ENCODE data around the gene PFKFB3.

The PFKFB3 gene

DNA sequence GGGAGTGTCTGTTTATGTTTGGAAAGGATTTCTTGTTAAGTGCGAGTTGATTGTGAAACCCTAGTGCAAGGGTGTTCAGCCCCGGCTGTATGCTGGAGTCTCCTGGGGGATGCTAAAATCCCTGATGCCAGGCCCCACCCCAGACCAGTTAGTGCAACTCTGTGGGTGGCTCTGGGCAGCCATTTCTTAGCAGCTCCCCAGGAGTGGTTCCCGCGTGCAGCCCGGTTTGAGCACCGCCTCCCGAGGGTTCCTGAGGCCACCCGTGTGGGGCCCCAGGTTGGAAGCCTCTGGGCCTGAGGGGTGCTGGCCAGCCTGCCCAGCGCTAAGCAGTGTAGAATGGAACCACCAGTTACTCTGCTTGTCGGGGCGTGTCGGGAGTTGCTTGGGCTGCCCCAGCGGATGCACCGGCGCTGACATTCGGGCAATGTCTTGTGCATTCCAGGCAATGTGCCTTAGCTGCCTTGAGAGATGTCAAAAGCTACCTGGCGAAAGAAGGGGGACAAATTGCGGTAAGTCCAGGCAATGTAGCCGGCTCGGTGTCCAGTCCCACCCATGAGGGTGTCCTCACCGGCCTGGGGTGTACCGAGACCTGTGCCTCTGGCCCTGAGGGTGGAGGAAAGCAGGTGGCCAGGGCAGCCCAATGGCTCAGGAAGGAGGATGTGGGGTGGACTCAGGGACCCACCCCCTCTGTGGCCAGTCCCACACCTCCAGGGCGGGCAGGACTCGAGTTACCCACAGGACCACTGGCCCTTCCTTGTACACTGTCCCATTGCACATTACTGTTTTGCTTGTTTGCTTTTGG, 13.2 kb downstream of the PFKFB3 start:
- TF ChIP-seq YY1 (IDR thresholded peaks at IDR 0.05; ENCODE audit: low read depth), result no peak
- no peak for TF ChIP-seq EGR1 (IDR thresholded peaks at IDR 0.05)
- TF ChIP-seq ZBTB7A (IDR thresholded peaks at IDR 0.05; ENCODE audit: low read depth), result no peak
- TF ChIP-seq, protein P1, sequence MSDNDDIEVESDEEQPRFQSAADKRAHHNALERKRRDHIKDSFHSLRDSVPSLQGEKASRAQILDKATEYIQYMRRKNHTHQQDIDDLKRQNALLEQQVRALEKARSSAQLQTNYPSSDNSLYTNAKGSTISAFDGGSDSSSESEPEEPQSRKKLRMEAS (IDR thresholded peaks at IDR 0.05), result no peak
- no peak for TF ChIP-seq NFIC (IDR thresholded peaks at IDR 0.05)
- no peak for TF ChIP-seq RAD21 (IDR thresholded peaks at IDR 0.05; ENCODE audit: low read depth)
- TF ChIP-seq, protein P2, sequence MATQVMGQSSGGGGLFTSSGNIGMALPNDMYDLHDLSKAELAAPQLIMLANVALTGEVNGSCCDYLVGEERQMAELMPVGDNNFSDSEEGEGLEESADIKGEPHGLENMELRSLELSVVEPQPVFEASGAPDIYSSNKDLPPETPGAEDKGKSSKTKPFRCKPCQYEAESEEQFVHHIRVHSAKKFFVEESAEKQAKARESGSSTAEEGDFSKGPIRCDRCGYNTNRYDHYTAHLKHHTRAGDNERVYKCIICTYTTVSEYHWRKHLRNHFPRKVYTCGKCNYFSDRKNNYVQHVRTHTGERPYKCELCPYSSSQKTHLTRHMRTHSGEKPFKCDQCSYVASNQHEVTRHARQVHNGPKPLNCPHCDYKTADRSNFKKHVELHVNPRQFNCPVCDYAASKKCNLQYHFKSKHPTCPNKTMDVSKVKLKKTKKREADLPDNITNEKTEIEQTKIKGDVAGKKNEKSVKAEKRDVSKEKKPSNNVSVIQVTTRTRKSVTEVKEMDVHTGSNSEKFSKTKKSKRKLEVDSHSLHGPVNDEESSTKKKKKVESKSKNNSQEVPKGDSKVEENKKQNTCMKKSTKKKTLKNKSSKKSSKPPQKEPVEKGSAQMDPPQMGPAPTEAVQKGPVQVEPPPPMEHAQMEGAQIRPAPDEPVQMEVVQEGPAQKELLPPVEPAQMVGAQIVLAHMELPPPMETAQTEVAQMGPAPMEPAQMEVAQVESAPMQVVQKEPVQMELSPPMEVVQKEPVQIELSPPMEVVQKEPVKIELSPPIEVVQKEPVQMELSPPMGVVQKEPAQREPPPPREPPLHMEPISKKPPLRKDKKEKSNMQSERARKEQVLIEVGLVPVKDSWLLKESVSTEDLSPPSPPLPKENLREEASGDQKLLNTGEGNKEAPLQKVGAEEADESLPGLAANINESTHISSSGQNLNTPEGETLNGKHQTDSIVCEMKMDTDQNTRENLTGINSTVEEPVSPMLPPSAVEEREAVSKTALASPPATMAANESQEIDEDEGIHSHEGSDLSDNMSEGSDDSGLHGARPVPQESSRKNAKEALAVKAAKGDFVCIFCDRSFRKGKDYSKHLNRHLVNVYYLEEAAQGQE (IDR thresholded peaks at IDR 0.05; ENCODE audit: low read depth), result no peak
- TF ChIP-seq EP300 (IDR thresholded peaks at IDR 0.05; ENCODE audit: borderline replicate concordance), result no peak

DNA sequence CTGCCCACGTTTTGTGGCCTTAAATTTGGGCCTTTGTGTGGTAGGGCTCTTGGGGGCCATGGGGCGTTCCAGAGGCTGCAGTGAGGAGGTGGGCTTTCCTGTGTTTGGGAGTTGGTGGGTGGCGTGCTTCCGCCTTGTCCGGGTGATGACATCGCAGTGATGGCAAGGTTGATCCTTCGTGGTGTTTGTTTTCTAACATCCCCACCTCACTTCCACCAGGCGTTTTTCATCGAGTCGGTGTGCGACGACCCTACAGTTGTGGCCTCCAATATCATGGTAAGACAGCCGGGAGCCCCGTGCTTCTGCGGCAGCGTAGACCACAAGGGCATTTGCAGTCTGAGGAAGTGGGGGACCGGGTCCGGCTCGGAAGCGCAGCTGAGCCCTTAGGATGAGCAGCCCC, 14.2 kb downstream of the PFKFB3 start:
- TF ChIP-seq NFIC (IDR thresholded peaks at IDR 0.05) (no peak), TEAD4 (IDR thresholded peaks at IDR 0.05) (no peak), EGR1 (IDR thresholded peaks at IDR 0.05) (no peak), CEBPB (IDR thresholded peaks at IDR 0.05) (no peak), TCF12 (IDR thresholded peaks at IDR 0.05; ENCODE audit: low read depth) (no peak), RAD21 (IDR thresholded peaks at IDR 0.05; ENCODE audit: low read depth) (no peak), CREB1 (IDR thresholded peaks at IDR 0.05; ENCODE audit: low read depth) (no peak), TAF1 (IDR thresholded peaks at IDR 0.05; ENCODE audit: low read depth) (no peak), EP300 (IDR thresholded peaks at IDR 0.05; ENCODE audit: borderline replicate concordance) (no peak), ZBTB7A (IDR thresholded peaks at IDR 0.05; ENCODE audit: low read depth) (no peak), FOXM1 (IDR thresholded peaks at IDR 0.05; ENCODE audit: borderline replicate concordance, low read depth) (no peak), YY1 (IDR thresholded peaks at IDR 0.05; ENCODE audit: low read depth) (no peak)
- TF ChIP-seq, protein P1 (IDR thresholded peaks at IDR 0.05), result no peak
- TF ChIP-seq, protein P3, sequence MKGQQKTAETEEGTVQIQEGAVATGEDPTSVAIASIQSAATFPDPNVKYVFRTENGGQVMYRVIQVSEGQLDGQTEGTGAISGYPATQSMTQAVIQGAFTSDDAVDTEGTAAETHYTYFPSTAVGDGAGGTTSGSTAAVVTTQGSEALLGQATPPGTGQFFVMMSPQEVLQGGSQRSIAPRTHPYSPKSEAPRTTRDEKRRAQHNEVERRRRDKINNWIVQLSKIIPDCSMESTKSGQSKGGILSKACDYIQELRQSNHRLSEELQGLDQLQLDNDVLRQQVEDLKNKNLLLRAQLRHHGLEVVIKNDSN (IDR thresholded peaks at IDR 0.05), result no peak
- TF ChIP-seq, protein P2 (IDR thresholded peaks at IDR 0.05; ENCODE audit: low read depth), result no peak

DNA sequence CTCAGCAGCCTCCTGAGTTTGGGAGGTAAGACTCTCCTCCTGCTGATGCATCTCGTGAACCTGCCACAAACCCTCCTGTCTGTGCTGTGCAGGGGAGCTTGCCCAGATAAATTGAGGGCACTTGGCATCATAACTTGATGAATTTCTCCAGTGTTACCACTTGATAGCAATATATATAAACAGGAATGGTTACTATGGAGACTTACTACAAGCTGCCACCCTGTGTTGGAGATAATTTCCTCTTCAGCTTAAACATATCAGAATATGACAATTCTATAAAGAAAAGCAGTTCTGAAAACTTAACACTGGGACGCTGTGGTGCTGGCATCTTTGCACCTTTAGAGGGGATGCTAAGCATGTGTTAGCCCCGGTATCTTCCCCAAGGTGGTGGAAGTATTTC, 14.9 kb downstream of the PFKFB3 start:
- no peak for TF ChIP-seq FOXM1 (IDR thresholded peaks at IDR 0.05; ENCODE audit: borderline replicate concordance, low read depth)
- no peak for TF ChIP-seq EP300 (IDR thresholded peaks at IDR 0.05; ENCODE audit: borderline replicate concordance)
- TF ChIP-seq RAD21 (IDR thresholded peaks at IDR 0.05; ENCODE audit: low read depth), result no peak

DNA sequence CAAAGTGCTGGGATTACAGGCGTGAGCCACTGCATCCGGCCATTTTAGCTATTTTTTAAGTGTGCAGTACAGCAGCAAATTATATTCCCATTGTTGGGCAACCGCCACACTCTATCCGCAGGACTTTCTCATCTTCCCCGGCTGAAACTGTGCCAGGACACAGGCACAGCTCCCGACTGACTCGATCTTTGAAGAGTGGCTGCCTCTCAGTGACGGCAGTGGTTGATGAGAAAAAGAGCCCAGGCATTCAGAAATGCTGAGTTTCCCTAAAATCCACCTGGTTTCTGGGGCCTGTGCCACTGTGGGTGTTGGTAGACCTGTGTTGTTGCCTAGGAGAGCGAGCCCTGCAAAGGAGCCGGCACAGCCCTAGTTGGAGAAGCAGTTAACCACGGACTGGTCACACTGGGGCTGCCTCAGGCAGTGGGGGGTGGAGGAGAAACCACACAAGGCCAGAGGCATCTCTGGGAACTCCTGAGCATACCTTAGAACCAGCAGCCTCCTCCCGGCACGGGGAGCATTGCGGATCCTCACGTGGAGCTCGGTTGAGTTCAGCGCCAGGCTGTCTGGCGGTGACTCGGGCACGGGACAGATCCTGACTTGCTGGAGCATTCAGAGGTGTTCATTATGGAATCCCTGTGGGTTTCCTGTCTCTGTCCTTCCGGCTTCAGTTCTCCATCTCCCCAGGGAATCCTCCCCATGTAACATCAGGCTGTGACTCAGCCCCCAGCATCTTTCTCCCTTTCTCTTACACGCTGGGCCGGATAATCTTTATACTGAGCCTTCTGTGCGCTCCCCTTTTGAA, 16.2 kb downstream of the PFKFB3 start:
- TF ChIP-seq FOXM1 (IDR thresholded peaks at IDR 0.05; ENCODE audit: borderline replicate concordance, low read depth) (no peak), CEBPB (IDR thresholded peaks at IDR 0.05) (no peak), NFIC (IDR thresholded peaks at IDR 0.05) (no peak), TCF12 (IDR thresholded peaks at IDR 0.05; ENCODE audit: low read depth) (no peak)
- TF ChIP-seq, protein P3 (IDR thresholded peaks at IDR 0.05), result no peak

DNA sequence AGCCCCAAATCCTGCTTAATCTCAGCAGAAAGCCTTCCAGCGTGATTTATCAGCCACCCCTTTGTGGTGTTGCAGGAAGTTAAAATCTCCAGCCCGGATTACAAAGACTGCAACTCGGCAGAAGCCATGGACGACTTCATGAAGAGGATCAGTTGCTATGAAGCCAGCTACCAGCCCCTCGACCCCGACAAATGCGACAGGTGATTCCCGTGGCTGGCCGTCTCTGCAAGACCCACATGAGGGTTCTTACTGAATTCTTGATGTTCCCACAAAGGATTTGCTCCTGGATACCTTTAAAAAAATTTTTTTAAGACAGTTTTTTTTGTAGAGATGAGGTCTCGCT, 16.7 kb downstream of the PFKFB3 start:
- TF ChIP-seq TAF1 (IDR thresholded peaks at IDR 0.05; ENCODE audit: low read depth), result no peak
- TF ChIP-seq FOXM1 (IDR thresholded peaks at IDR 0.05; ENCODE audit: borderline replicate concordance, low read depth), result no peak
- no peak for TF ChIP-seq CEBPB (IDR thresholded peaks at IDR 0.05)
- TF ChIP-seq, protein P1 (IDR thresholded peaks at IDR 0.05), result no peak
- no peak for TF ChIP-seq YY1 (IDR thresholded peaks at IDR 0.05; ENCODE audit: low read depth)
- TF ChIP-seq ZBTB7A (IDR thresholded peaks at IDR 0.05; ENCODE audit: low read depth), result no peak
- TF ChIP-seq, protein P2 (IDR thresholded peaks at IDR 0.05; ENCODE audit: low read depth), result no peak
- TF ChIP-seq TEAD4 (IDR thresholded peaks at IDR 0.05), result no peak
- no peak for TF ChIP-seq EP300 (IDR thresholded peaks at IDR 0.05; ENCODE audit: borderline replicate concordance)
- TF ChIP-seq, protein P3 (IDR thresholded peaks at IDR 0.05), result no peak
- no peak for TF ChIP-seq CREB1 (IDR thresholded peaks at IDR 0.05; ENCODE audit: low read depth)
- no peak for TF ChIP-seq TCF12 (IDR thresholded peaks at IDR 0.05; ENCODE audit: low read depth)
- no peak for TF ChIP-seq NFIC (IDR thresholded peaks at IDR 0.05)
- no peak for TF ChIP-seq RAD21 (IDR thresholded peaks at IDR 0.05; ENCODE audit: low read depth)
- TF ChIP-seq EGR1 (IDR thresholded peaks at IDR 0.05), result no peak
